Upper lobe of left lung (tissue), 4 donors: ENCODE results near the gene APBB2.

ENCODE experiments used
- EP300 ChIP-seq, 4 donors: sonication (generic); formaldehyde crosslinking; IDR thresholded peaks; one replicate each; pipeline ENCODE4 v1.5.1; 2017; ENCODE audit warnings: antibody characterized with exemption in 4 of 4, control low read depth in 2 of 4
- POLR2A ChIP-seq, 4 donors: fragments of 450-650 bp; IDR thresholded peaks; one replicate each; pipeline ENCODE4 v1.5.1; 2016 to 2017; ENCODE audit warnings: antibody characterized with exemption in 4 of 4, mild to moderate bottlenecking in 2 of 4
- POLR2AphosphoS5 ChIP-seq, 2 donors: sonication (generic); formaldehyde crosslinking; IDR thresholded peaks; one replicate each; pipeline ENCODE4 v1.5.1; 2017; ENCODE audit warnings: antibody characterized with exemption in 2 of 2
- TF ChIP-seq, protein P1 (sequence below), 6 experiments: fragments of 450-650 bp in 4 of 6; fragments of 200-600 bp in 2 of 6; sonication (generic) in 2 of 6; IDR thresholded peaks; one replicate each; pipeline ENCODE4 v1.5.1; 2016 to 2019; ENCODE audit warnings: antibody characterized with exemption in 6 of 6

DNA sequence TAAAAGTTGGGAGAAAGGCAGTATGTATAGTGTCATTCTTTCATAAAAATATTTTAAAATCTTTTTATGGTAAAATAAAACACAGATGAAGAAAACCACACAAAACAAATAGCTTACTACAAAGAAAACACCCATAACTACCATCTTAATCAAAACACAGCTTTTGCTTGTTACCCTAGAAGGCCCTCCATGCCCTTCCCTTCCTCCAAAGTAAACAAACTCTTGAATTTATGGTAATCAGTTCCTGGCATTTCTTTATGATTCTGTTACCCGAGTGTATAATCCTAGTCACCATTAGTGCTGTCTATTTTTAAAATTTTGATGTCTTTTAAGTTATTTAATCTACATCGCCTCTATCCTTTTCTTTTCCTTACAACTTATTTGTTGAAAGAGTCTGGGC, 170.9 kb downstream of the APBB2 start:
- TF ChIP-seq, protein P1, sequence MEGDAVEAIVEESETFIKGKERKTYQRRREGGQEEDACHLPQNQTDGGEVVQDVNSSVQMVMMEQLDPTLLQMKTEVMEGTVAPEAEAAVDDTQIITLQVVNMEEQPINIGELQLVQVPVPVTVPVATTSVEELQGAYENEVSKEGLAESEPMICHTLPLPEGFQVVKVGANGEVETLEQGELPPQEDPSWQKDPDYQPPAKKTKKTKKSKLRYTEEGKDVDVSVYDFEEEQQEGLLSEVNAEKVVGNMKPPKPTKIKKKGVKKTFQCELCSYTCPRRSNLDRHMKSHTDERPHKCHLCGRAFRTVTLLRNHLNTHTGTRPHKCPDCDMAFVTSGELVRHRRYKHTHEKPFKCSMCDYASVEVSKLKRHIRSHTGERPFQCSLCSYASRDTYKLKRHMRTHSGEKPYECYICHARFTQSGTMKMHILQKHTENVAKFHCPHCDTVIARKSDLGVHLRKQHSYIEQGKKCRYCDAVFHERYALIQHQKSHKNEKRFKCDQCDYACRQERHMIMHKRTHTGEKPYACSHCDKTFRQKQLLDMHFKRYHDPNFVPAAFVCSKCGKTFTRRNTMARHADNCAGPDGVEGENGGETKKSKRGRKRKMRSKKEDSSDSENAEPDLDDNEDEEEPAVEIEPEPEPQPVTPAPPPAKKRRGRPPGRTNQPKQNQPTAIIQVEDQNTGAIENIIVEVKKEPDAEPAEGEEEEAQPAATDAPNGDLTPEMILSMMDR (IDR thresholded peaks at IDR 0.05), result no peak
- TF ChIP-seq EP300 (IDR thresholded peaks at IDR 0.05) (no peak), POLR2AphosphoS5 (IDR thresholded peaks at IDR 0.05) (no peak), POLR2A (IDR thresholded peaks at IDR 0.05) (no peak)
